DND-41 (cell line): ENCODE results near the gene NLRP3.

Source experiments
- ATAC-seq: fragments of 200-7000 bp; cut with Tn5 transposase; 3 replicates; pipeline ENCODE4 v1.9.1; 2021; ENCODE audit warnings: low read depth; ENCODE audit not compliant: insufficient read depth
- DNase-seq: peaks from one replicate; pipeline ENCODE4 v3.0.0-alpha.2; 2020
- H2AFZ ChIP-seq: 2 replicates; pipeline ENCODE4 v1.6.0; 2012; ENCODE audit warnings: low read depth, low read length
- H3K27ac ChIP-seq: 2 replicates; pipeline ENCODE4 v1.5.1; 2012; ENCODE audit warnings: low read length, inconsistent platforms
- H3K27me3 ChIP-seq: fragments of 200-600 bp; sonication (generic); 2 replicates; pipeline ENCODE4 v1.6.0; 2012; ENCODE audit warnings: low read length, mild to moderate bottlenecking, inconsistent platforms; ENCODE audit not compliant: insufficient read depth, poor library complexity
- H3K36me3 ChIP-seq: 2 replicates; pipeline ENCODE4 v1.5.1; 2012; ENCODE audit warnings: low read length, inconsistent platforms; ENCODE audit not compliant: insufficient read depth
- H3K4me1 ChIP-seq: 2 replicates; pipeline ENCODE4 v1.5.1; 2012; ENCODE audit warnings: mild to moderate bottlenecking, low read length; ENCODE audit not compliant: insufficient read depth
- H3K4me2 ChIP-seq: 2 replicates; pipeline ENCODE4 v1.6.0; 2012; ENCODE audit warnings: mild to moderate bottlenecking, moderate library complexity, low read length, inconsistent platforms; ENCODE audit not compliant: insufficient read depth
- H3K4me3 ChIP-seq, 2 experiments: fragments of 200-600 bp in 1 of 2; shearing (Covaris generic) in 1 of 2; 2 replicates each; pipeline ENCODE4 v1.5.1; 2012 to 2016; ENCODE audit warnings: inconsistent platforms in 2 of 2, low read length in 2 of 2, mild to moderate bottlenecking in 2 of 2, low read depth in 1 of 2, moderate library complexity in 1 of 2
- H3K79me2 ChIP-seq: 2 replicates; pipeline ENCODE4 v1.6.0; 2012; ENCODE audit warnings: low read length, inconsistent platforms; ENCODE audit not compliant: insufficient read depth
- H3K9ac ChIP-seq: 2 replicates; pipeline ENCODE4 v1.6.0; 2012; ENCODE audit warnings: low read depth, mild to moderate bottlenecking, inconsistent platforms, low read length, moderate library complexity
- H3K9me3 ChIP-seq: 2 replicates; pipeline ENCODE4 v1.5.1; 2012; ENCODE audit warnings: low read length, moderate library complexity, mild to moderate bottlenecking, inconsistent platforms; ENCODE audit not compliant: insufficient read depth, severe bottlenecking
- H4K20me1 ChIP-seq: 2 replicates; pipeline ENCODE4 v1.6.0; 2012; ENCODE audit warnings: low read length; ENCODE audit not compliant: insufficient read depth
- EZH2 ChIP-seq: IDR thresholded peaks from 3 replicates; pipeline ENCODE4 v1.6.1; 2012; ENCODE audit warnings: borderline replicate concordance, low read depth, mild to moderate bottlenecking, moderate library complexity, low read length, inconsistent platforms; ENCODE audit not compliant: severe bottlenecking
- TF ChIP-seq, protein P1 (sequence below): IDR thresholded peaks from 2 replicates; pipeline ENCODE4 v1.5.1; 2012; ENCODE audit warnings: borderline replicate concordance, low read length, moderate library complexity, mild to moderate bottlenecking; ENCODE audit not compliant: poor library complexity, severe bottlenecking; ENCODE audit errors: extremely low read depth

Gene NLRP3

DNA sequence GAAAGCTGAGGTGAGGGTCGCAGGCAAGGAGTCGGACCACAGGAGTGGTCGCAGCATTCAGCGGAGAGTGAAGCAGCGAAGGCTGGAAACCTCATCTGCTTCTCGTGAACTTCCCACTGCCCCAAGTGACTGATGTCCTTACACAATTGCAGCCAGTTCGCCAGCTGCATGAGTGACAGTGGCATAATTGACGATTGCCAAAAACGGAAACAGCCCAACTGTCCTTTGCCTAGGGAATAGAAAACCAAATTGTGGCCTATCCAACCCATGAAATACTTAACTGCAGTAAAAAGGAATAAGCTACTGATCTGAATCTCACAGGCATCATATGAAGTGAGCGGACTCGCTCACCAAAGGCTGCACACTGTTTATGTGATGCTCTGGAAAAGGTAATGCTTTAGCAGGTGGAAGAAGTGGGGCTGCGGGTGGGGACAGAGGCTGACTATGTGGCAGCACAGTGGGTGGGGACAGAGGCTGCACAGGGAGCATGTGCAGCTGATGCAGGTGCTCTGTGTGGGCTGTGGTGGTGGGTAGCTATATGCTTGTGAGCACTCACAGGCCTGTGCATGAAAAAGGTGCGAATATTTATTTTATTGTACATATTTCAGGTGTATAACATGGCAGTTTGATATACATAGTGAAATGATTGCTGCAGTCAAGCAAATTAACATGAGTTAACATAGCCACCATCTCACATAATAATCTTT, 4.2 kb upstream of the NLRP3 start:
- H3K27me3 ChIP-seq, result no peaks in the 10 kb centered on the region
- H3K4me3 ChIP-seq, result no peak overlapping the region
- no peak overlapping the region for H3K27ac ChIP-seq
- H3K4me1 ChIP-seq, result peaks cover 15% of the 10 kb centered on the region
- no peak for ATAC-seq
- no peaks in the 10 kb centered on the region for H3K9me3 ChIP-seq
- no peak overlapping the region for H3K4me2 ChIP-seq
- no peaks in the 10 kb centered on the region for H4K20me1 ChIP-seq
- DNase-seq, result no peak
- TF ChIP-seq, protein P1, sequence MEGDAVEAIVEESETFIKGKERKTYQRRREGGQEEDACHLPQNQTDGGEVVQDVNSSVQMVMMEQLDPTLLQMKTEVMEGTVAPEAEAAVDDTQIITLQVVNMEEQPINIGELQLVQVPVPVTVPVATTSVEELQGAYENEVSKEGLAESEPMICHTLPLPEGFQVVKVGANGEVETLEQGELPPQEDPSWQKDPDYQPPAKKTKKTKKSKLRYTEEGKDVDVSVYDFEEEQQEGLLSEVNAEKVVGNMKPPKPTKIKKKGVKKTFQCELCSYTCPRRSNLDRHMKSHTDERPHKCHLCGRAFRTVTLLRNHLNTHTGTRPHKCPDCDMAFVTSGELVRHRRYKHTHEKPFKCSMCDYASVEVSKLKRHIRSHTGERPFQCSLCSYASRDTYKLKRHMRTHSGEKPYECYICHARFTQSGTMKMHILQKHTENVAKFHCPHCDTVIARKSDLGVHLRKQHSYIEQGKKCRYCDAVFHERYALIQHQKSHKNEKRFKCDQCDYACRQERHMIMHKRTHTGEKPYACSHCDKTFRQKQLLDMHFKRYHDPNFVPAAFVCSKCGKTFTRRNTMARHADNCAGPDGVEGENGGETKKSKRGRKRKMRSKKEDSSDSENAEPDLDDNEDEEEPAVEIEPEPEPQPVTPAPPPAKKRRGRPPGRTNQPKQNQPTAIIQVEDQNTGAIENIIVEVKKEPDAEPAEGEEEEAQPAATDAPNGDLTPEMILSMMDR, result no peak
- TF ChIP-seq EZH2, result no peak
- no peak overlapping the region for H2AFZ ChIP-seq
- no peaks in the 10 kb centered on the region for H3K79me2 ChIP-seq
- H3K36me3 ChIP-seq, result no peaks in the 10 kb centered on the region
- no peak overlapping the region for H3K9ac ChIP-seq

DNA sequence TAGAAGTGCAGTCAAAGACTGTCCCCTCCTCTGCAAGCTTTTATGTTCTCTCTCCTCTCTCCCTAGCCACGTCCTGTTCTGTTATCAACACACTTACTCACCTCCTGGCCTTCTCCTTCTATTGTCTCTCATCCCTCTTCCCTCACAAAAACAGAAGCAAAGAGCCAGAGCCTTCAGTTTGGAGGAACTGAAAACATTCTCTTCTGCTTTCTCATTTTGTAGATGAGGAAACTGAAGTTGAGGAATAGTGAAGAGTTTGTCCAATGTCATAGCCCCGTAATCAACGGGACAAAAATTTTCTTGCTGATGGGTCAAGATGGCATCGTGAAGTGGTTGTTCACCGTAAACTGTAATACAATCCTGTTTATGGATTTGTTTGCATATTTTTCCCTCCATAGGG, 1.9 kb downstream of the NLRP3 start:
- no peak overlapping the region for H2AFZ ChIP-seq
- DNase-seq, result no peak
- ATAC-seq, result no peak
- H3K36me3 ChIP-seq, result no peaks in the 10 kb centered on the region
- no peaks in the 10 kb centered on the region for H4K20me1 ChIP-seq
- no peak overlapping the region for H3K4me3 ChIP-seq
- no peaks in the 10 kb centered on the region for H3K79me2 ChIP-seq
- no peaks in the 10 kb centered on the region for H3K27me3 ChIP-seq
- no peaks in the 10 kb centered on the region for H3K9me3 ChIP-seq
- H3K4me1 ChIP-seq, result peaks cover 15% of the 10 kb centered on the region
- H3K4me2 ChIP-seq, result no peak overlapping the region
- no peak overlapping the region for H3K9ac ChIP-seq
- TF ChIP-seq, protein P1, result no peak
- TF ChIP-seq EZH2, result no peak
- H3K27ac ChIP-seq, result no peak overlapping the region

- TF ChIP-seq, protein P1, result no peak
- no peak for TF ChIP-seq EZH2
- H3K79me2 ChIP-seq, result no peaks in the 10 kb centered on the region
- no peaks in the 10 kb centered on the region for H4K20me1 ChIP-seq
- DNase-seq, result no peak
- no peak overlapping the region for H3K4me3 ChIP-seq
- H3K4me2 ChIP-seq, result no peak overlapping the region
- no peak overlapping the region for H3K27ac ChIP-seq
- H3K4me1 ChIP-seq, result peaks cover 15% of the 10 kb centered on the region
- no peaks in the 10 kb centered on the region for H3K9me3 ChIP-seq
- H3K27me3 ChIP-seq, result no peaks in the 10 kb centered on the region
- H3K36me3 ChIP-seq, result no peaks in the 10 kb centered on the region
- no peak overlapping the region for H3K9ac ChIP-seq
- no peak overlapping the region for H2AFZ ChIP-seq
- no peak for ATAC-seq
Observed at GRCh38 chr1:247419336-247419735, 3.4 kb downstream of the NLRP3 start.

DNA sequence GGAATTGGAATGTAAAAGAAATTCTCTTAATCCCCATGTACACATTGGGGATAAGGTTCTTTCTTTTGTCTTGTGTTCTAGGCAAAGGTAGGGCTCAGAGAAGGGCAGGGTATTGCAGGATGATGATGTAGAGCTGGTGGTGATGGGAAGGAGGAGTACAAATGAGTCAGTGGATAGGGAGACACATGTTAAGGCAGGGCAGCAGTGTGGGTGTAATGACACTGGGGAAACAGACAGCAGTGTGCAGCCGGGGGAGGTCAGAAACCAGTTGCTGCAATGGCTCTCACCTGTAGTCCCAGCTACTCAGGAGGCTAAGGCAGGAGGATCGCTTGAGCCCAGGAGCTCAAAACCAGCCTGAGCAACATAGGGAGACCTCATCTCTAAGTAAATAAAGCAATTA, 5.1 kb downstream of the NLRP3 start:
- Histone ChIP-seq H2AFZ (no peak overlapping the region), H3K27me3 (no peaks in the 10 kb centered on the region), H3K36me3 (no peaks in the 10 kb centered on the region), H3K4me3 (no peak overlapping the region), H3K27ac (no peak overlapping the region), H3K4me2 (no peak overlapping the region), H3K4me1 (peaks cover 6% of the 10 kb centered on the region), H4K20me1 (no peaks in the 10 kb centered on the region), H3K9me3 (no peaks in the 10 kb centered on the region), H3K9ac (no peak overlapping the region), H3K79me2 (no peaks in the 10 kb centered on the region)
- no peak for ATAC-seq
- TF ChIP-seq, protein P1, result no peak
- no peak for TF ChIP-seq EZH2
- no peak for DNase-seq
